WI38 (cell line): Measurements from ENCODE around the gene PPP1R1B.

ENCODE experiments used
- H3K4me3 ChIP-seq: 2 replicates; pipeline ENCODE4 v1.5.1; 2011; ENCODE audit warnings: low read depth, mild to moderate bottlenecking, control low read depth, low read length
- TF ChIP-seq, protein P1 (sequence below): IDR thresholded peaks from 2 replicates; pipeline ENCODE4 v1.5.1; 2012; ENCODE audit warnings: low read depth, mild to moderate bottlenecking, control low read depth, low read length

PPP1R1B gene

GRCh38 chr17:39601758-39602532 lies 24.8 kb upstream of the PPP1R1B start:
- TF ChIP-seq, protein P1, sequence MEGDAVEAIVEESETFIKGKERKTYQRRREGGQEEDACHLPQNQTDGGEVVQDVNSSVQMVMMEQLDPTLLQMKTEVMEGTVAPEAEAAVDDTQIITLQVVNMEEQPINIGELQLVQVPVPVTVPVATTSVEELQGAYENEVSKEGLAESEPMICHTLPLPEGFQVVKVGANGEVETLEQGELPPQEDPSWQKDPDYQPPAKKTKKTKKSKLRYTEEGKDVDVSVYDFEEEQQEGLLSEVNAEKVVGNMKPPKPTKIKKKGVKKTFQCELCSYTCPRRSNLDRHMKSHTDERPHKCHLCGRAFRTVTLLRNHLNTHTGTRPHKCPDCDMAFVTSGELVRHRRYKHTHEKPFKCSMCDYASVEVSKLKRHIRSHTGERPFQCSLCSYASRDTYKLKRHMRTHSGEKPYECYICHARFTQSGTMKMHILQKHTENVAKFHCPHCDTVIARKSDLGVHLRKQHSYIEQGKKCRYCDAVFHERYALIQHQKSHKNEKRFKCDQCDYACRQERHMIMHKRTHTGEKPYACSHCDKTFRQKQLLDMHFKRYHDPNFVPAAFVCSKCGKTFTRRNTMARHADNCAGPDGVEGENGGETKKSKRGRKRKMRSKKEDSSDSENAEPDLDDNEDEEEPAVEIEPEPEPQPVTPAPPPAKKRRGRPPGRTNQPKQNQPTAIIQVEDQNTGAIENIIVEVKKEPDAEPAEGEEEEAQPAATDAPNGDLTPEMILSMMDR = no peak
- no peak overlapping the region for H3K4me3 ChIP-seq

DNA sequence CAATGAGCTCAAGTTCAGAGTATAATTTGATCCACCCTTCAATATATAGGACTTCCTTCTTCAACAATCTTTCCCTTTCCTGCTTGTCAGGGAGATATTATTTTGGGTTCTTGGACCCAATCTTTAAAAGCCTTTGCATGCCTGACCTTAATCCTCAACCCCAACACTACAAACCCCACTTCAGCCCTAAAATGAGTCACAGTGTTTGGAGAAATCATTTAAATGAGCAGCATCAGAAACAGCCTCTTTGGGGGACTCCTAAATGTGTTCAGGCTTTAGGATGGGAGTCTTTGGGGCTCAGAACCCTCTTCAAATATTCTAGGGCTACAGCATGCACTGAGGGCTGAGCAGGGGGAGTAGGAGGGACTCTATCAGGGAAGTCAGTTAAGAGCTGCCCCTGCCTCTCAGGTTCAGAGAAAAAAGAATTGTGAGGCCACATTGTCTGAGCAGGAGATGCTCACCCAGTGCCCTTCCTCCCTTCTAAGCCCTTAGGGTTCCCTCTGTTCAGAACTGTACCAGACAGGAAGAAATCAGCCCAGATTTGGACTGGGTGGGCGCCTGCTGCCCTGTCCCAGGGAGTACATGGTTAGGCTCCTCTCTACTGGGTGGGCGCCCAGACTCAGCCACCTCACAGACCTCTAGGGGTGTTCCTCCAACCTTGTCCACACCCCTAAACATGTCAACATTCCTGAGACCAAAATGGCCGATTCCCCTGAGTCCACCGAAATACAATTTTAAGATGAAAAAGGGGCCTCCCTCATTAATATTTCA lies 24.0 kb upstream of the PPP1R1B start:
- no peak overlapping the region for H3K4me3 ChIP-seq
- TF ChIP-seq, protein P1 = no peak

- TF ChIP-seq, protein P1 = no peak
- H3K4me3 ChIP-seq = no peak overlapping the region
Observed at GRCh38 chr17:39603304-39604016, 23.3 kb upstream of the PPP1R1B start.

DNA sequence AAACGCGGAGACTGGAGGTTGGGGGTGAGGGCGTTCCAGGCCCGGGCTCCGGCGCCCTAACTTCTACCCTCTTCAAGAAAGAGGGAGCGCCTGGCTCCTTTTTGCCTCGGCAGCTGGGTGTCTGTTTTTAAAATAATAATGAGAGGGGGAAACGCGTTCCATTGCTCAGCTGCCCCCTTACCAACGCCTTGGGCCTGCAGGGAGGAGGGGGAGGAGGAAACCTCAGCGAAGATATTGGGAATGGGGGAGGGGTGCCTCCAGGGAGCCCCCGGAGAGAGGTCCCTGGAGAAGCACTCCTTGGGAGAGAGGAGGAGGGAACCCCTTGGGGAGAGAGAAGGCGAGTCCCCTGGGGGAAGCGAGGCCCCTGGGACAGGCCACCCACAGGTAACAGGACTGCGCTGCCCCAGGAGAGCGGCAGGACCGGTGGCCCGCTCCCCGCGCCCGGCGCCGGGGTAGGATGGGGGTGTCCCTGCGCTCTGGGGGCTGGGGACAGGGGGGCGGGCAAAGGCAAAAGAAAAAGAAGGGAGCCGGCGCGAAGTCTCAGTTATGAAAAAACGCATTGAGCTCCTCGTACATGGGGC lies 21.8 kb upstream of the PPP1R1B start:
- no peak overlapping the region for H3K4me3 ChIP-seq
- TF ChIP-seq, protein P1 = no peak

- H3K4me3 ChIP-seq = no peak overlapping the region
- TF ChIP-seq, protein P1 = no peak
Observed at GRCh38 chr17:39605492-39606433, 21.0 kb upstream of the PPP1R1B start.

DNA sequence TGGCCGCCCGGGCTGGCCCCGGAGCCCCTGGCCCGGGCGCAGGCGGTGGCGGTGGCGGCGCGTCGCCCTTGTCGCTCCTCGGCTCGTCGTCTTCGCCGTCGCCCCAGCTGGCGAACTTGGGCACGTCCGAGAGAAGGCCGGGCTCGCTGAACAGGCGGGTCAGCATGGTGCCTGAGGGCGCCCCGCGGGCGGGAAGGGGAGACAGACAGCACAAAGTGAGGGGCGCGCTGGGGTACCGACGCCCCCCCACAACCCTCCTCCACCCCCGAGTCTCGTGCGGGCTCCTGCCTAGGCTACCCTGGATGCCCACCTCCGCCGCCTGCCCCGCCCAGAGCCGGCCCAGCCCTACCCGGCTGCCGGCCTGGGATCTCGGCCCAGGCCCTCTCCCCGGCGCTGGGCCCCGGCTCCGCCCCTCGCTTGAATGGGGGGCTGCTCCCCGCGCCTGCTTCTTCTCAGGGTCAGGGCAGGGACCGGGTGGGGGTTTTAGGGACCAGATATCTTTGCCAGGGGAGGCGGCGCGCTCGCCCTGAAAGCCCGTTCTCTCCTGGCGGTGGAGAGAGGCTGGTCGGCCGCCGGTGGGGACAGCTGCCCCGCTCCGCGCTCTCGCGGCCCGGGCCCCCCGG lies 20.2 kb upstream of the PPP1R1B start:
- no peak overlapping the region for H3K4me3 ChIP-seq

More for the DNA sequence above, 20.2 kb upstream of the PPP1R1B start:
- TF ChIP-seq, protein P1 = no peak
